MCF 10A (cell line): Measurements from ENCODE around the gene CCDC171. TPM values are rescaled to one million over a fixed set of nuclear protein-coding genes. Genes with fewer than 3 reads are reported as not detected.

Experiments used
- BruUV-seq: library from RNA; stranded (reverse); fragments of 400-500 nt; replicated peaks from 2 replicates; lab custom pipeline; 2021; lab: Mats Ljungman, UMichigan
- CTCF ChIA-PET: fragments of 300-600 bp; sonication (Branson Sonifier 250); formaldehyde crosslinking; extraction: SDS; loops from one replicate; lab custom pipeline; 2021; ENCODE audit warnings: antibody characterized with exemption, inconsistent platforms; lab: Yijun Ruan, JAX
- POLR2A ChIA-PET: fragments of 300-600, 350-650 bp; sonication (Branson Sonifier 250); formaldehyde crosslinking; extraction: SDS; loops from one replicate; lab custom pipeline; 2020; ENCODE audit warnings: antibody characterized with exemption, inconsistent platforms; lab: Yijun Ruan, JAX
- DNase-seq: peaks from one replicate; pipeline ENCODE4 v3.0.0-alpha.2; 2018; ENCODE audit not compliant: unreplicated experiment
- H3K27ac Mint-ChIP-seq: one replicate; pipeline ENCODE4 v1.8.0; 2022; ENCODE audit warnings: mild to moderate bottlenecking, low read depth, mixed read lengths; ENCODE audit not compliant: unreplicated experiment
- H3K27me3 Mint-ChIP-seq: one replicate; pipeline ENCODE4 v1.8.0; 2022; ENCODE audit warnings: mixed read lengths; ENCODE audit not compliant: insufficient read depth, unreplicated experiment
- H3K36me3 Mint-ChIP-seq: one replicate; pipeline ENCODE4 v1.8.0; 2022; ENCODE audit warnings: mild to moderate bottlenecking, moderate library complexity, mixed read lengths; ENCODE audit not compliant: insufficient read depth, unreplicated experiment
- H3K4me1 Mint-ChIP-seq: one replicate; pipeline ENCODE4 v1.8.0; 2022; ENCODE audit warnings: mixed read lengths; ENCODE audit not compliant: insufficient read depth, unreplicated experiment
- H3K4me3 Mint-ChIP-seq: one replicate; pipeline ENCODE4 v1.8.0; 2022; ENCODE audit warnings: mild to moderate bottlenecking, moderate library complexity, mixed read lengths; ENCODE audit not compliant: unreplicated experiment
- H3K9me3 Mint-ChIP-seq: one replicate; pipeline ENCODE4 v1.8.0; 2022; ENCODE audit warnings: mixed read lengths; ENCODE audit not compliant: unreplicated experiment
- CTCF ChIP-seq: fragments of 200-600 bp; IDR thresholded peaks from one replicate; pipeline ENCODE4 v1.8.0; 2022; ENCODE audit warnings: antibody characterized with exemption, mild to moderate bottlenecking; ENCODE audit not compliant: unreplicated experiment
- intact Hi-C: fragments of 100-400 bp; cut with micrococcal nuclease; formaldehyde crosslinking; loops from 2 replicates; pipeline ENCODE4 v1.14.1; 2022
- total RNA-seq: library from RNA; stranded (reverse); gene quantifications from 2 replicates; pipeline ENCODE4 v1.2.3, GENCODE V29; 2022

CCDC171 gene
- total RNA-seq, 1 experiment from 2014 or later = 1.7 TPM

- DNase-seq = no peak
- intact Hi-C loops = no loop called here
- H3K9me3 Mint-ChIP-seq = no peaks in the 10 kb centered on the region
- ChIA-PET POLR2A (no interaction called here), CTCF (no interaction called here)
- peaks cover 28% of the 10 kb centered on the region for H3K4me1 Mint-ChIP-seq
- no peak overlapping the region for H3K27ac Mint-ChIP-seq
- TF ChIP-seq CTCF = no peak
- no TSS peak for BruUV-seq
- no peak overlapping the region for H3K4me3 Mint-ChIP-seq
- no peaks in the 10 kb centered on the region for H3K36me3 Mint-ChIP-seq
- H3K27me3 Mint-ChIP-seq = no peaks in the 10 kb centered on the region
Observed at GRCh38 chr9:16003785-16004184, 450.9 kb downstream of the CCDC171 start.

DNA sequence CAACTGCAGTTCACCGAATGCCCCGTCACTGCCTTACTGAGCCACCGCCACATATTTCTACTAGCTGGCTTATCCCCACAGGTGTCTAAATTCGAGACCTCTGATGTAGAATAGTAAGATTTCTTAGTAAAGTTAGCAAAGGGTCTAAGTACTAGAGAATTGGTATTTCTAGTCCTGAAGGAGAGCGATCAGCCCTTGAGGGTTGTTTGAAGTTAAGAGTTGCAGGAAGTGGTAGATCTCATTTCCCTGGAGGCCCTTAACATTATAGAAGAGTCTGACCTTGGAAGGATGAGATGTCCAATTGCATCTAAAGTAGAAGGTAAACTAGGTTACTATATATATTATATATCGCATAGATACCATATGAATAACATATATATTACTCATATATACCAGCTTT is 451.8 kb downstream of the CCDC171 start:
- H3K27me3 Mint-ChIP-seq = no peaks in the 10 kb centered on the region
- CTCF ChIA-PET = no interaction called here

DNA sequence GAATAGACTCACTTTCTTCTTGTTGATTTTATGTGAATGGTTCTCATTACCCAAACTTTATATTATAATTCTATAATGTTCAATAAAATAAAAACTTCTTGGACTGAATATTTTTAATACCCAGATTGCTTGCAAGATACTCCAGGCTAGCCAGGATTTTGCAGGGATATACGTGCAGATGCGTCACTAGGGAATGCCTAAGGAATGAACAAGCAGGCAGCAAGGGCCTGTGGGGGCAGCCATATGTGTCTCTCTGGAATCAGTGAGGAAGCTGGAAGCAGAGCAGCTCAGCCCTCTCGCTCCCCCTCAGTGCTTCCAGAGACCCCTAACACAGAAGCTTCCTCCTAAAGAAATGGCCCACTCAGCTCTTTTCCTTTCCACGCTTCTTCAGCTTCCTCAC is 457.4 kb downstream of the CCDC171 start:
- intact Hi-C loops = no loop called here

More for the DNA sequence above, 451.8 kb downstream of the CCDC171 start:
- intact Hi-C loops = no loop called here
- Mint-ChIP-seq H3K9me3 (no peaks in the 10 kb centered on the region), H3K4me3 (no peak overlapping the region), H3K36me3 (no peaks in the 10 kb centered on the region), H3K27ac (no peak overlapping the region), H3K4me1 (peaks cover 19% of the 10 kb centered on the region)
- POLR2A ChIA-PET = no interaction called here
- no TSS peak for BruUV-seq
- no peak for DNase-seq
- no peak for TF ChIP-seq CTCF

DNA sequence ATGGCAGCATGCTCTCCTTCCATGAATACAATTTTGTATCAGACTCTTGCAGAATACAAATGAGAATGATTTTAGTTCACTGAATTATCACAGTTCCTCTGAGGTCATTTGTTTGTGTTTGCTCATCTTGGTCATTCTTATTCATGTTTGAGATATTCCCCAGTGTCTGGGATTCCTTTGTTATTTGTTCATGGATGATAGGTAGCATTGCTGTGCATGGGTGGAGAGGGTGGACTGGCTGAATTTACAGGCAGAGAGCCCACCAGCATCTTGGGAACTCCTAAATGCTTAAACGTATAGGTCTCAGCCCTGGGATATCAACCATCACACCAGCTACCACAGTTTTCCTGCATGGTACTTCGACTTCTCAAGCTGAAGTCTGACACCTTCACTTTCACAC is 459.8 kb downstream of the CCDC171 start:
- Mint-ChIP-seq H3K36me3 (no peaks in the 10 kb centered on the region), H3K27ac (no peak overlapping the region), H3K4me3 (no peak overlapping the region), H3K4me1 (peaks cover 7% of the 10 kb centered on the region), H3K27me3 (no peaks in the 10 kb centered on the region), H3K9me3 (no peaks in the 10 kb centered on the region)
- TF ChIP-seq CTCF = no peak
- CTCF ChIA-PET = interaction anchor here (0.6 kb wide), 1 partner anchor 255 kb away, joined by 3 read pairs; no protein-coding TSS in a partner anchor
- POLR2A ChIA-PET = no interaction called here
- no peak for DNase-seq
- intact Hi-C loops = no loop called here
- no TSS peak for BruUV-seq

More for the DNA sequence above, 457.4 kb downstream of the CCDC171 start:
- Mint-ChIP-seq H3K27me3 (no peaks in the 10 kb centered on the region), H3K4me3 (no peak overlapping the region), H3K4me1 (peaks cover 7% of the 10 kb centered on the region), H3K9me3 (no peaks in the 10 kb centered on the region), H3K27ac (no peak overlapping the region), H3K36me3 (no peaks in the 10 kb centered on the region)
- POLR2A ChIA-PET = no interaction called here
- CTCF ChIA-PET = interaction anchor here (0.5 kb wide), 1 partner anchor 404 kb away, joined by 3 read pairs; no protein-coding TSS in a partner anchor
- no peak for DNase-seq
- BruUV-seq = no TSS peak
- no peak for TF ChIP-seq CTCF
